Panc1 (cell line): ENCODE data around the gene RBM8A. TPM values are rescaled to one million over a fixed set of nuclear protein-coding genes. Genes with fewer than 3 reads are reported as not detected.

Source experiments
- ATAC-seq: fragments of 200-7000 bp; cut with Tn5 transposase; 2 replicates; pipeline ENCODE4 v1.9.1; 2020; ENCODE audit warnings: mild to moderate bottlenecking, moderate library complexity
- BruUV-seq: library from RNA; stranded (reverse); fragments of 400-500 nt; replicated peaks from 2 replicates; lab custom pipeline; 2021; lab: Mats Ljungman, UMichigan
- CTCF ChIA-PET: fragments of 300-600 bp; sonication (Branson Sonifier 250); formaldehyde crosslinking; loops from one replicate; lab custom pipeline; 2022; ENCODE audit warnings: antibody characterized with exemption; lab: Charles Lee
- POLR2A ChIA-PET: fragments of 300-600 bp; sonication (Branson Sonifier 250); formaldehyde crosslinking; loops from one replicate; lab custom pipeline; 2022; ENCODE audit warnings: antibody characterized with exemption; lab: Charles Lee
- DNase-seq: peaks from one replicate; pipeline ENCODE4 v3.0.0-alpha.2; 2010; ENCODE audit warnings: low read depth, low spot score
- H3K27ac ChIP-seq: 2 replicates; pipeline ENCODE4 v1.5.1; 2011; ENCODE audit warnings: mild to moderate bottlenecking, low read length, inconsistent platforms
- H3K27me3 ChIP-seq: fragments of 200-500 bp; sonication (Bioruptor generic); 2 replicates; pipeline ENCODE4 v1.6.0; 2014; ENCODE audit warnings: low read length, inconsistent platforms; ENCODE audit not compliant: control insufficient read depth, insufficient read depth
- H3K36me3 ChIP-seq: fragments of 200-500 bp; sonication (Bioruptor generic); 2 replicates; pipeline ENCODE4 v1.5.1; 2014; ENCODE audit warnings: inconsistent platforms, mild to moderate bottlenecking, low read length, moderate library complexity; ENCODE audit not compliant: control insufficient read depth, insufficient read depth
- H3K4me1 ChIP-seq: 2 replicates; pipeline ENCODE4 v1.5.1; 2011; ENCODE audit warnings: inconsistent platforms, mild to moderate bottlenecking, low read length, moderate library complexity; ENCODE audit not compliant: control insufficient read depth, insufficient read depth
- H3K4me3 ChIP-seq, 2 experiments: 2 replicates each; pipeline ENCODE4 v1.5.1; 2011 to 2012; ENCODE audit warnings: low read depth in 2 of 2, low read length in 2 of 2, mild to moderate bottlenecking in 2 of 2, inconsistent platforms in 1 of 2, moderate library complexity in 1 of 2
- H3K9me3 ChIP-seq: fragments of 200-500 bp; sonication (Bioruptor generic); 2 replicates; pipeline ENCODE4 v1.5.1; 2014; ENCODE audit warnings: low read depth, mild to moderate bottlenecking, inconsistent platforms, low read length, moderate library complexity; ENCODE audit not compliant: control insufficient read depth, insufficient read depth
- POLR2AphosphoS5 ChIP-seq: IDR thresholded peaks from 2 replicates; pipeline ENCODE4 v1.6.1; 2012; ENCODE audit warnings: mild to moderate bottlenecking, low read depth, low read length, moderate library complexity
- SIN3A ChIP-seq: IDR thresholded peaks from 2 replicates; pipeline ENCODE4 v1.6.1; 2012; ENCODE audit warnings: low read depth, mild to moderate bottlenecking, low read length, moderate library complexity, borderline replicate concordance; ENCODE audit not compliant: insufficient read depth
- TCF7L2 ChIP-seq: IDR thresholded peaks from 2 replicates; pipeline ENCODE4 v1.6.1; 2011; ENCODE audit warnings: mild to moderate bottlenecking, low read depth, low read length, inconsistent platforms
- in situ Hi-C: cut with HindIII; loops from 2 replicates; pipeline ENCODE4 v1.10.0; 2016; ENCODE audit warnings: low sequenced_read_pairs, low pct_unique_long_range_greater_than_20kb
- intact Hi-C: fragments of 100-400 bp; cut with micrococcal nuclease; formaldehyde crosslinking; loops from one replicate; pipeline ENCODE4 v1.10.0; 2022; ENCODE audit not compliant: unreplicated experiment
- total RNA-seq: library from RNA; stranded (reverse); gene quantifications from one replicate; pipeline ENCODE4 v1.2.1, GENCODE V29; 2021; ENCODE audit not compliant: unreplicated experiment
- TF ChIP-seq, protein P1 (sequence below), 2 experiments: IDR thresholded peaks; 2 replicates each; pipeline ENCODE4 v1.6.1; 2011 to 2012; ENCODE audit warnings: low read depth in 2 of 2, control low read depth in 1 of 2, low read length in 1 of 2, mild to moderate bottlenecking in 1 of 2, moderate library complexity in 1 of 2; ENCODE audit not compliant: insufficient read depth in 1 of 2
- TF ChIP-seq, protein P2 (sequence below): fragments of 450-650 bp; IDR thresholded peaks from 2 replicates; pipeline ENCODE4 v1.5.1; 2017; ENCODE audit warnings: mild to moderate bottlenecking

RBM8A gene
- total RNA-seq, 1 experiment from 2014 or later: 172 TPM

DNA sequence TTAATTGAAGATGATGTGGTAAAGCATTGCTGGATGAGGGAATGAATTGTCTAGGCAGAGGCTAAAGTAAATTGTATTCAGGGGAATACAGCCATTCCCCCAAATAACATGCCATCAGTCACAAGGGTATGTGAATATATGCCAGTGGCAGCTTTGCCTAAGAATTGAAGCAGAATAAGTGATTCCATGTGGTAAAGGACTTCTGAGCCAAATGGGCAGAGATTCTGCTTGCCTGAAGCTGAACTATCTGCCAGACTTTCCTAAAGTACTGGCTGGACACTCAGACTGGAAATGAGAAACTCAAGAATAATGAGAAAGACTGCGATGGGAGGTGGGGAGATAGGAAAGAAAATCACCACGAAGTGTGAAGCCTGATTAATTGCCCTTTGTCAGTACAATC lies 28.2 kb upstream of the RBM8A start:
- DNase-seq: no peak
- no TSS peak for BruUV-seq
- H3K27me3 ChIP-seq: no peaks in the 10 kb centered on the region
- H3K4me1 ChIP-seq: peaks cover 33% of the 10 kb centered on the region
- ChIA-PET POLR2A (interaction anchor here (0.7 to 1.0 kb wide), 2 partner anchors 11 to 14 kb away, joined by 3 read pairs; no protein-coding TSS in a partner anchor), CTCF (no interaction called here)
- H3K27ac ChIP-seq: peak overlapping the region; percentile 98; the same call in 1 of the 2 replicates
- H3K9me3 ChIP-seq: no peaks in the 10 kb centered on the region
- intact Hi-C loops (no loop called here), in situ Hi-C loops (no loop called here)
- H3K36me3 ChIP-seq: no peaks in the 10 kb centered on the region
- ATAC-seq: no peak
- no peak overlapping the region; a peak in 1 of 4 replicates for H3K4me3 ChIP-seq
- TF ChIP-seq, protein P1, sequence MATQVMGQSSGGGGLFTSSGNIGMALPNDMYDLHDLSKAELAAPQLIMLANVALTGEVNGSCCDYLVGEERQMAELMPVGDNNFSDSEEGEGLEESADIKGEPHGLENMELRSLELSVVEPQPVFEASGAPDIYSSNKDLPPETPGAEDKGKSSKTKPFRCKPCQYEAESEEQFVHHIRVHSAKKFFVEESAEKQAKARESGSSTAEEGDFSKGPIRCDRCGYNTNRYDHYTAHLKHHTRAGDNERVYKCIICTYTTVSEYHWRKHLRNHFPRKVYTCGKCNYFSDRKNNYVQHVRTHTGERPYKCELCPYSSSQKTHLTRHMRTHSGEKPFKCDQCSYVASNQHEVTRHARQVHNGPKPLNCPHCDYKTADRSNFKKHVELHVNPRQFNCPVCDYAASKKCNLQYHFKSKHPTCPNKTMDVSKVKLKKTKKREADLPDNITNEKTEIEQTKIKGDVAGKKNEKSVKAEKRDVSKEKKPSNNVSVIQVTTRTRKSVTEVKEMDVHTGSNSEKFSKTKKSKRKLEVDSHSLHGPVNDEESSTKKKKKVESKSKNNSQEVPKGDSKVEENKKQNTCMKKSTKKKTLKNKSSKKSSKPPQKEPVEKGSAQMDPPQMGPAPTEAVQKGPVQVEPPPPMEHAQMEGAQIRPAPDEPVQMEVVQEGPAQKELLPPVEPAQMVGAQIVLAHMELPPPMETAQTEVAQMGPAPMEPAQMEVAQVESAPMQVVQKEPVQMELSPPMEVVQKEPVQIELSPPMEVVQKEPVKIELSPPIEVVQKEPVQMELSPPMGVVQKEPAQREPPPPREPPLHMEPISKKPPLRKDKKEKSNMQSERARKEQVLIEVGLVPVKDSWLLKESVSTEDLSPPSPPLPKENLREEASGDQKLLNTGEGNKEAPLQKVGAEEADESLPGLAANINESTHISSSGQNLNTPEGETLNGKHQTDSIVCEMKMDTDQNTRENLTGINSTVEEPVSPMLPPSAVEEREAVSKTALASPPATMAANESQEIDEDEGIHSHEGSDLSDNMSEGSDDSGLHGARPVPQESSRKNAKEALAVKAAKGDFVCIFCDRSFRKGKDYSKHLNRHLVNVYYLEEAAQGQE (IDR thresholded peaks at IDR 0.05; ENCODE audit: insufficient read depth in 1 of 2, low read depth in 2 of 2, low read length in 1 of 2): no peak
- no peak for TF ChIP-seq POLR2AphosphoS5
- no peak for TF ChIP-seq TCF7L2
- TF ChIP-seq, protein P2, sequence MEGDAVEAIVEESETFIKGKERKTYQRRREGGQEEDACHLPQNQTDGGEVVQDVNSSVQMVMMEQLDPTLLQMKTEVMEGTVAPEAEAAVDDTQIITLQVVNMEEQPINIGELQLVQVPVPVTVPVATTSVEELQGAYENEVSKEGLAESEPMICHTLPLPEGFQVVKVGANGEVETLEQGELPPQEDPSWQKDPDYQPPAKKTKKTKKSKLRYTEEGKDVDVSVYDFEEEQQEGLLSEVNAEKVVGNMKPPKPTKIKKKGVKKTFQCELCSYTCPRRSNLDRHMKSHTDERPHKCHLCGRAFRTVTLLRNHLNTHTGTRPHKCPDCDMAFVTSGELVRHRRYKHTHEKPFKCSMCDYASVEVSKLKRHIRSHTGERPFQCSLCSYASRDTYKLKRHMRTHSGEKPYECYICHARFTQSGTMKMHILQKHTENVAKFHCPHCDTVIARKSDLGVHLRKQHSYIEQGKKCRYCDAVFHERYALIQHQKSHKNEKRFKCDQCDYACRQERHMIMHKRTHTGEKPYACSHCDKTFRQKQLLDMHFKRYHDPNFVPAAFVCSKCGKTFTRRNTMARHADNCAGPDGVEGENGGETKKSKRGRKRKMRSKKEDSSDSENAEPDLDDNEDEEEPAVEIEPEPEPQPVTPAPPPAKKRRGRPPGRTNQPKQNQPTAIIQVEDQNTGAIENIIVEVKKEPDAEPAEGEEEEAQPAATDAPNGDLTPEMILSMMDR: no peak
- TF ChIP-seq SIN3A: no peak

DNA sequence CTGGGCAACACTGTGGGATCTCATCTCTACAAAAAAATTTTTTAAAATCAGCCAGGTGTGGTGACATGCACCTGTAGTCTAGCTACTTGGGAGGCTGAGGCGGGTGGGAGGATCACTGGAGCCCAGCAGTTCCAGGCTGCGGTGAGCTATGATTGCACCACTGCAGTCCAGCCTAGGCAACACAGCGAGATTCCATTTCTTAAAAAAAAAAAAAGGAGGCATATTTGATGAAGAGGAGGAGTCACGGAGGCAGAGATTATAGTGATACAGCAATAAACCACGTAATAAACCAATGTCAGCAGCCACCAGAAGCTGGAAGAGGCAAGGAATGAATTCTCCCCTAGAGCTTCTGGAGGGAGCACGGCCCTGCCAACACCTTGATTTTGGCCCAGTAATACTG lies 26.6 kb upstream of the RBM8A start:
- TF ChIP-seq, protein P1 (IDR thresholded peaks at IDR 0.05; ENCODE audit: insufficient read depth in 1 of 2, low read depth in 2 of 2, low read length in 1 of 2): no peak
- TF ChIP-seq, protein P2: no peak
- TF ChIP-seq POLR2AphosphoS5 (no peak), TCF7L2 (no peak), SIN3A (no peak)
- Histone ChIP-seq H3K4me1 (peaks cover 28% of the 10 kb centered on the region), H3K36me3 (no peaks in the 10 kb centered on the region), H3K4me3 (no peak overlapping the region), H3K9me3 (no peaks in the 10 kb centered on the region), H3K27me3 (no peaks in the 10 kb centered on the region), H3K27ac (no peak overlapping the region)
- ATAC-seq: no peak
- ChIA-PET CTCF (no interaction called here), POLR2A (no interaction called here)
- BruUV-seq: no TSS peak
- in situ Hi-C loops: no loop called here
- intact Hi-C loops: no loop called here
- DNase-seq: no peak
